SK-N-MC (cell line): Measurements from ENCODE around the gene SERPINA3.

ENCODE experiments used
- EZH2 ChIP-seq: fragments of 200-600 bp; sonication (generic); IDR thresholded peaks from one replicate; pipeline ENCODE4 v1.6.1; 2017; ENCODE audit warnings: antibody characterized with exemption
- POLR2AphosphoS5 ChIP-seq: IDR thresholded peaks from 2 replicates; pipeline ENCODE4 v1.6.1; 2012; ENCODE audit warnings: mild to moderate bottlenecking, low read depth, low read length, borderline replicate concordance

DNA sequence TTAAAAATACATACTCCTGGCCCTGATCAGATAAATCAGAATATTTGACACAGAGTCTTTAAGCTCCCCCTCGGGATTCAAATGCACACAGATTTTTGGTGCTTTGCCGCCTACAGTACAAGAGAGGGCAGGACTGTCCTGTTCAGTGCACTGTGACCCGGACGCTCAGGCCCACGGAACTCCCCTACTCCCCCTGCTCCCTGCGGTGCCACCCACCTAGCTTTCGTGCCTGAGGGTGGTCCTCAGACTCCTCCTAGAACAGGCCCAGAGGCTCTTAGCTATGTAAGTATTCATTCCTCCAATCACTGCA is 13.7 kb upstream of the SERPINA3 start:
- TF ChIP-seq EZH2 (no peak), POLR2AphosphoS5 (no peak)
